Activated B cell treated with CpG ODN at 0.5 μM for 24 hours (primary cell): Measurements from ENCODE around the gene TRMT1L. TPM values are rescaled to one million over a fixed set of nuclear protein-coding genes. Genes with fewer than 3 reads are reported as not detected.

Experiments
- ATAC-seq: fragments of 200-7000 bp; cut with Tn5 transposase; one replicate; pipeline ENCODE4 v1.10.0; 2021; ENCODE audit warnings: low read depth, mild to moderate bottlenecking, moderate library complexity
- CTCF ChIA-PET: fragments of 350-600 bp; sonication (Branson Sonifier 250); formaldehyde crosslinking; loops from one replicate; lab custom pipeline; 2021; ENCODE audit warnings: antibody characterized with exemption; lab: Charles Lee
- POLR2A ChIA-PET: fragments of 350-600 bp; sonication (Branson Sonifier 250); formaldehyde crosslinking; loops from one replicate; lab custom pipeline; 2021; ENCODE audit warnings: antibody characterized with exemption; lab: Charles Lee
- DNase-seq: peaks from one replicate; pipeline ENCODE4 v3.0.0; 2022
- H3K27ac Mint-ChIP-seq: one replicate; pipeline ENCODE4 v1.8.0; 2020; ENCODE audit warnings: mixed read lengths
- H3K27me3 Mint-ChIP-seq: one replicate; pipeline ENCODE4 v1.8.0; 2021; ENCODE audit warnings: mixed read lengths
- H3K36me3 Mint-ChIP-seq: one replicate; pipeline ENCODE4 v1.8.0; 2021; ENCODE audit warnings: low read depth, mixed read lengths
- H3K4me1 Mint-ChIP-seq: one replicate; pipeline ENCODE4 v1.8.0; 2021; ENCODE audit warnings: mixed read lengths
- H3K4me3 Mint-ChIP-seq: one replicate; pipeline ENCODE4 v1.8.0; 2020; ENCODE audit warnings: mild to moderate bottlenecking, mixed read lengths
- H3K9me3 Mint-ChIP-seq: one replicate; pipeline ENCODE4 v1.8.0; 2020; ENCODE audit warnings: mixed read lengths
- CTCF ChIP-seq: fragments of 200-600 bp; IDR thresholded peaks from one replicate; pipeline ENCODE4 v1.8.0; 2022; ENCODE audit warnings: antibody characterized with exemption, mild to moderate bottlenecking
- intact Hi-C: fragments of 100-400 bp; cut with micrococcal nuclease; formaldehyde crosslinking; loops from one replicate; pipeline ENCODE4 v1.15.1; 2024
- total RNA-seq: library from RNA; stranded (reverse); gene quantifications from 2 replicates; pipeline ENCODE4 v1.2.3, GENCODE V29; 2022

The TRMT1L gene
- total RNA-seq, 1 donor from 2014 or later = 20.0 TPM

- TF ChIP-seq CTCF = no peak
- POLR2A ChIA-PET = no interaction called here
- no peak overlapping the region for H3K27ac Mint-ChIP-seq
- DNase-seq = no peak
- H3K4me3 Mint-ChIP-seq = no peak overlapping the region
- ATAC-seq = no peak
- H3K4me1 Mint-ChIP-seq = no peaks in the 10 kb centered on the region
- intact Hi-C loops = no loop called here
- H3K27me3 Mint-ChIP-seq = no peaks in the 10 kb centered on the region
- H3K9me3 Mint-ChIP-seq = peaks cover 21% of the 10 kb centered on the region
- CTCF ChIA-PET = no interaction called here
- H3K36me3 Mint-ChIP-seq = peaks cover 16% of the 10 kb centered on the region
Observed at GRCh38 chr1:185108321-185108720, 48.4 kb downstream of the TRMT1L start.

GRCh38 chr1:185105121-185105520, 51.6 kb downstream of the TRMT1L start:
- Mint-ChIP-seq H3K4me1 (no peaks in the 10 kb centered on the region), H3K4me3 (no peak overlapping the region), H3K27me3 (no peaks in the 10 kb centered on the region), H3K9me3 (peaks cover 17% of the 10 kb centered on the region), H3K36me3 (peaks cover 41% of the 10 kb centered on the region), H3K27ac (no peak overlapping the region)
- ChIA-PET CTCF (no interaction called here), POLR2A (no interaction called here)
- no peak for DNase-seq
- ATAC-seq = no peak
- intact Hi-C loops = no loop called here
- no peak for TF ChIP-seq CTCF

GRCh38 chr1:185104083-185104482, 52.7 kb downstream of the TRMT1L start:
- ATAC-seq (no peak), DNase-seq (no peak)
- intact Hi-C loops = no loop called here
- POLR2A ChIA-PET = no interaction called here
- peaks cover 9% of the 10 kb centered on the region for H3K9me3 Mint-ChIP-seq
- H3K27ac Mint-ChIP-seq = no peak overlapping the region
- H3K4me3 Mint-ChIP-seq = no peak overlapping the region
- TF ChIP-seq CTCF = no peak
- CTCF ChIA-PET = no interaction called here
- H3K36me3 Mint-ChIP-seq = peaks cover 52% of the 10 kb centered on the region
- no peaks in the 10 kb centered on the region for H3K4me1 Mint-ChIP-seq
- no peaks in the 10 kb centered on the region for H3K27me3 Mint-ChIP-seq

- ATAC-seq (no peak), DNase-seq (no peak)
- no peak for TF ChIP-seq CTCF
- CTCF ChIA-PET = no interaction called here
- POLR2A ChIA-PET = no interaction called here
- no peaks in the 10 kb centered on the region for H3K27me3 Mint-ChIP-seq
- intact Hi-C loops = no loop called here
- no peak overlapping the region for H3K27ac Mint-ChIP-seq
- no peak overlapping the region for H3K4me3 Mint-ChIP-seq
- no peaks in the 10 kb centered on the region for H3K9me3 Mint-ChIP-seq
- no peaks in the 10 kb centered on the region for H3K4me1 Mint-ChIP-seq
- peaks cover 86% of the 10 kb centered on the region for H3K36me3 Mint-ChIP-seq
Observed at GRCh38 chr1:185096531-185096930, 60.2 kb downstream of the TRMT1L start.

GRCh38 chr1:185094761-185095160, 62.0 kb downstream of the TRMT1L start:
- intact Hi-C loops = no loop called here
- H3K27ac Mint-ChIP-seq = no peak overlapping the region
- H3K4me1 Mint-ChIP-seq = no peaks in the 10 kb centered on the region
- peaks cover 80% of the 10 kb centered on the region for H3K36me3 Mint-ChIP-seq
- POLR2A ChIA-PET = no interaction called here
- H3K27me3 Mint-ChIP-seq = no peaks in the 10 kb centered on the region
- H3K9me3 Mint-ChIP-seq = no peaks in the 10 kb centered on the region
- H3K4me3 Mint-ChIP-seq = no peak overlapping the region
- TF ChIP-seq CTCF = no peak
- DNase-seq (no peak), ATAC-seq (no peak)
- CTCF ChIA-PET = no interaction called here
